Bronchial epithelial cell (primary cell): Measurements from ENCODE around the gene C20orf204. TPM values are rescaled to one million over a fixed set of nuclear protein-coding genes. Genes with fewer than 3 reads are reported as not detected.

Source experiments
- DNase-seq: peaks from one replicate; pipeline ENCODE4 v3.0.0-alpha.2; 2010; ENCODE audit warnings: low read depth
- FAIRE-seq: peaks from 2 replicates; lab custom pipeline; 2011; peaks lifted over from hg19 to GRCh38; lab: Jason Lieb, UNC
- H3K27me3 ChIP-seq: 2 replicates; pipeline ENCODE4 v1.5.1; 2011; ENCODE audit warnings: low read length; ENCODE audit not compliant: control insufficient read depth, insufficient read depth
- H3K36me3 ChIP-seq: 2 replicates; pipeline ENCODE4 v1.5.1; 2011; ENCODE audit warnings: low read length; ENCODE audit not compliant: control insufficient read depth, insufficient read depth
- H3K4me3 ChIP-seq: 2 replicates; pipeline ENCODE4 v1.5.1; 2011; ENCODE audit warnings: mild to moderate bottlenecking, low read depth, low read length, control low read depth
- total RNA-seq: library from RNA; depleted of rRNA; stranded (reverse); fragments of >200 nt; gene quantifications from 2 replicates; pipeline ENCODE4 v1.2.1, GENCODE V29; 2014
- TF ChIP-seq, protein P1 (sequence below): IDR thresholded peaks from 2 replicates; pipeline ENCODE4 v1.5.1; 2011; ENCODE audit warnings: mild to moderate bottlenecking, moderate library complexity, low read length, control low read depth, inconsistent platforms; ENCODE audit not compliant: insufficient read depth, severe bottlenecking

The C20orf204 gene, protein sequence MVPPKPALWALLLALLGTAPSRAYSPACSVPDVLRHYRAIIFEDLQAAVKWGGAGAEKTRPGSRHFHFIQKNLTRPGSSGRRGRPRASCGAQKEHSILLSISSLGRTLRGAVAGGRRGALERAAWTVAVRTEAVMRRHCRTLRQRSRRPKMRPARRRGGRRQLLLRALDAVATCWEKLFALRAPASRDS
- 0.53 and 1.2 TPM in 2 replicates for total RNA-seq

DNA sequence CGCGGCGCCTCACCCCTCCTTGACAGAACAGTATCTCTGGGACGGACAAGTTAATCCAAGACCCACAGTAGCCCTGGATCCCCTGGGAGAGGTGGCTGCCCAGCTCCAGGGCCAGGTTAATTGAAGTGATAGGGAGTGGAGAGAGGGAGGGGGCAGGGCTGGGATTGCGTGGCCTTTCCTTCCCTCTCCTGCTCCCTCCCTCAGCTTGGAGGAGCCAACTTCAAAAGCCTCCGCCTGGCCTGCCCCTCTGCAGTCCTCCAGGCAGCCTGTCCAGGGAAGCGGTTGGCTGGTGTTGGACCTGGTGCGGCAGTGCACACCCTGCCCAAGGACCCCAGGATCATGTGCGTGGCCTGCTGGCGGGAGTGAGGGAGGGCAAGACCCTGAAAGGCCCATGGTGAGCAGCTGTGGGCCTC is at the start of gene C20orf204:
Gene C20orf204 (plus strand): TSS at position 250 of the 413 bp plus-strand sequence. CDS start 142 bp downstream, at position 392.
- TF ChIP-seq, protein P1, sequence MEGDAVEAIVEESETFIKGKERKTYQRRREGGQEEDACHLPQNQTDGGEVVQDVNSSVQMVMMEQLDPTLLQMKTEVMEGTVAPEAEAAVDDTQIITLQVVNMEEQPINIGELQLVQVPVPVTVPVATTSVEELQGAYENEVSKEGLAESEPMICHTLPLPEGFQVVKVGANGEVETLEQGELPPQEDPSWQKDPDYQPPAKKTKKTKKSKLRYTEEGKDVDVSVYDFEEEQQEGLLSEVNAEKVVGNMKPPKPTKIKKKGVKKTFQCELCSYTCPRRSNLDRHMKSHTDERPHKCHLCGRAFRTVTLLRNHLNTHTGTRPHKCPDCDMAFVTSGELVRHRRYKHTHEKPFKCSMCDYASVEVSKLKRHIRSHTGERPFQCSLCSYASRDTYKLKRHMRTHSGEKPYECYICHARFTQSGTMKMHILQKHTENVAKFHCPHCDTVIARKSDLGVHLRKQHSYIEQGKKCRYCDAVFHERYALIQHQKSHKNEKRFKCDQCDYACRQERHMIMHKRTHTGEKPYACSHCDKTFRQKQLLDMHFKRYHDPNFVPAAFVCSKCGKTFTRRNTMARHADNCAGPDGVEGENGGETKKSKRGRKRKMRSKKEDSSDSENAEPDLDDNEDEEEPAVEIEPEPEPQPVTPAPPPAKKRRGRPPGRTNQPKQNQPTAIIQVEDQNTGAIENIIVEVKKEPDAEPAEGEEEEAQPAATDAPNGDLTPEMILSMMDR: no peak
- no peak for FAIRE-seq
- Histone ChIP-seq H3K36me3 (peaks cover 7% of the 10 kb centered on the region), H3K4me3 (no peak within 1 kb of the TSS), H3K27me3 (peaks cover 1% of the 10 kb centered on the region)
- no peak for DNase-seq

DNA sequence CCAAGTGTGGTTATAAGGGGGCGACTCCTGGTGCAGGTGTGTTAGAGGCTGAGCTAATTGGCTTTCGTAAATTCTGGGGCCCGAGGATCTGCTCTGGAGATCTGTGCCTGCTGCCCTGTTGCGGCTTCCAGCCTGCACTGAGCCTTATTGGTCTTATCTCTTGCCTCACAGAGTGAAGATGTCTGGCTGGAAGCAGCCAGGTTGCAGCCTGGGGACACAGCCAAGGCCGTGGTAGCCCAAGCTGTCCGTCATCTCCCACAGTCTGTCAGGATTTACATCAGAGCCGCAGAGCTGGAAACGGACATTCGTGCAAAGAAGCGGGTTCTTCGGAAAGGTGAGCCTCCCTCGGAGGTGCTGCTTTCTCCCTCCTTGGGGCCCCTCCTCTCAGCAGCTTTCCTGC is 35.1 kb upstream of the C20orf204 start:
- Histone ChIP-seq H3K27me3 (no peaks in the 10 kb centered on the region), H3K36me3 (peaks cover 22% of the 10 kb centered on the region), H3K4me3 (no peak overlapping the region)
- TF ChIP-seq, protein P1: no peak
- DNase-seq (no peak), FAIRE-seq (no peak)

DNA sequence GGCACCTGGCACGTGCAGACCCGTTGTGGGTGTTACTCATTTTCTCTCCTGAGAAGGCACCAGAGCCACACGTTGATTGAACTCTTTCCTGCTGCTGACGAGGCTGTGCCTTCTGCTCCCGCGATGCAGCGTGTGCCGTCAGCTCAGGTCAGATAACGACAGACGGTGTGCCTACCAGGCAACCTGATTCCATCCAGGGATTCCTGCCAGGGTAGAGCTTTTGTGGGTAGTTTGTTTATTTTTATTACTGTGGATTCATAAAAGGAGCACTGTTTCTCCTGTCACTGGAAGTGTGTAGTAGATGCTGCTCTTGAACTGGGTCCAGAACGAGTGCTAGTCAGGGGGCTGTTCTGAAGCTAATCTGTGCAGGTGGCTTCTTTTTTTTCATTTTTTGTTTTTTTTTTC is 34.4 kb upstream of the C20orf204 start:
- Histone ChIP-seq H3K27me3 (no peaks in the 10 kb centered on the region), H3K36me3 (peaks cover 22% of the 10 kb centered on the region), H3K4me3 (no peak overlapping the region)
- DNase-seq: no peak
- FAIRE-seq: no peak
- TF ChIP-seq, protein P1: no peak

DNA sequence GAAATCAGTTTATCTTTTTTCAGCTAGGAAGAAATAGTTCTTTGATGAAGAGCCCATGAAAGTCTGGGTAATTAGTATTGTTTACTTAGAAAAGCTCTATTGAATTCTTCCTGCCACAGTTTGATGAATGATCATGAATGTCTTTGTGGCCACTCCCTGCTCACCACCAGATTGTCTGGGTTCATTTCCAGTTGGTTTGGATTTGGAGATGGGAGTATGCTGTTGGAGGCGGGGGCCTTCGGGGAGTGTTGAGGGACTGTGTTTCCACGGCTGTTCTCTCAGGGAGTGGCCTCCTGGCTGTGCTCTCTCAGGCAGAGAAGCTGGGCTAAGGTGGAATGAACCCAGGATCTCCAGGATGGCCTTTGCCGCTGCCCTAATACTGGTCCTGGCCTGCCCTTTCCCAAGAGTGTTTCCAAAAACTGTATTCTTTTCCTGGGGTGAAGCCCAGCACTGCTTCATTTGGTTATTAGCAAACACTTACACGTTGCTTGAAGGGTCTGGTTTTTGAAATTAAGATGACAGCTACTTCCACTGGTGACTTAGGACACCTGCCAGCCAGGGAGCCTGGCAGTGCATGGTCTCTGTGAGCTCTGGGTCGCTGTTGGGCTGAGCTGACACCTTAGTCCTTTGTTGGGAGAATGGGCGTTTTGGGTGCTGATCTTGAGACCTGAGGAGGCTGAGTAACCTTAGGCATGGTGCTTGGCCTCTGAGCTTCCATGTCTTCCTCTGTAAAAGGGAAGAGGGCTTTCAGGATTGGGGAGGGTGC is 31.8 kb upstream of the C20orf204 start:
- DNase-seq (no peak), FAIRE-seq (no peak)
- H3K27me3 ChIP-seq: no peaks in the 10 kb centered on the region
- no peak overlapping the region for H3K4me3 ChIP-seq
- peaks cover 25% of the 10 kb centered on the region for H3K36me3 ChIP-seq
- TF ChIP-seq, protein P1: no peak

DNA sequence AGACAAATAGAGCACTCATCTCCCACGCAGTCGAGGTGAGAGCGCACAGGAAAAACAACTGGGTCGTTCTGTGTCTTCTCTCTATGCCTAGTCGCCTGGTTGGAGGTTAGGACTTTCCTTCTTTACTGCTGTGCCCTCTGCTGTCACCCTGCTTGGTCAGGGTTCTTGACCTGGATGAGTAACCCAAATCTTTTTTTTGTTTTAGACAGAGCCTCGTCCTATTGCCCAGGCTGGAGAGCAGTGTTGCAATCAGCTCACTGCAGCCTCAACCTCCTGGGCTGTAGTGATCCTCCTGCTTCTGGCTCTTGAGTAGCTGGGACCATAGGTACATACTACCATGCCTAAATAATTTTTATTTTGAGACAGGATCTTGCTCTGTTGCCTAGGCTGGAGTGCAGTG is 30.6 kb upstream of the C20orf204 start:
- Histone ChIP-seq H3K36me3 (peaks cover 23% of the 10 kb centered on the region), H3K27me3 (no peaks in the 10 kb centered on the region), H3K4me3 (no peak overlapping the region)
- TF ChIP-seq, protein P1: no peak
- DNase-seq (no peak), FAIRE-seq (no peak)
